Liver (tissue), 9 donors: ENCODE measurements around the gene RRP8. TPM values are rescaled to one million over a fixed set of nuclear protein-coding genes. Genes with fewer than 3 reads are reported as not detected.

Experiments
- DNase-seq: peaks from one replicate; pipeline ENCODE4 v3.0.0-alpha.2; 2017; ENCODE audit warnings: low spot score
- H3K27ac ChIP-seq, 2 donors: one replicate each; pipeline ENCODE4 v1.7.0; 2013; ENCODE audit warnings: inconsistent platforms in 2 of 2, low read length in 2 of 2, control low read depth in 1 of 2, low read depth in 1 of 2, mild to moderate bottlenecking in 1 of 2
- H3K27me3 ChIP-seq, 4 donors: one replicate each; pipeline versions ENCODE4 v1.6.1 to v1.7.0; 2013; ENCODE audit warnings: low read length in 3 of 4, inconsistent platforms in 1 of 4, mild to moderate bottlenecking in 1 of 4, moderate library complexity in 1 of 4; ENCODE audit not compliant: control insufficient read depth in 4 of 4, insufficient read depth in 4 of 4
- H3K36me3 ChIP-seq, 4 donors: one replicate each; pipeline versions ENCODE4 v1.6.1 to v1.7.0; 2013; ENCODE audit warnings: low read length in 3 of 4, mild to moderate bottlenecking in 3 of 4, low read depth in 1 of 4, moderate library complexity in 1 of 4; ENCODE audit not compliant: control insufficient read depth in 4 of 4, insufficient read depth in 3 of 4
- H3K4me1 ChIP-seq, 4 donors: one replicate each; pipeline versions ENCODE4 v1.6.1 to v1.7.0; 2013; ENCODE audit warnings: low read length in 3 of 4, mild to moderate bottlenecking in 3 of 4, moderate library complexity in 1 of 4; ENCODE audit not compliant: control insufficient read depth in 4 of 4, insufficient read depth in 4 of 4
- H3K4me3 ChIP-seq, 3 donors: one replicate each; pipeline versions ENCODE4 v1.6.1 to v1.7.0; 2013; ENCODE audit warnings: low read length in 3 of 3, control low read depth in 1 of 3, low read depth in 1 of 3, mild to moderate bottlenecking in 1 of 3
- H3K9ac ChIP-seq, 2 donors: one replicate each; pipeline ENCODE4 v1.7.0; 2013; ENCODE audit warnings: low read length in 2 of 2, mild to moderate bottlenecking in 2 of 2, moderate library complexity in 2 of 2, control low read depth in 1 of 2, low read depth in 1 of 2
- H3K9me3 ChIP-seq, 4 donors: one replicate each; pipeline versions ENCODE4 v1.6.1 to v1.7.0; 2013; ENCODE audit warnings: low read length in 3 of 4; ENCODE audit not compliant: control insufficient read depth in 4 of 4
- EGR1 ChIP-seq, 2 donors: IDR thresholded peaks; 2 replicates each; pipeline ENCODE4 v1.6.1; 2016 to 2018; ENCODE audit warnings: antibody characterized with exemption in 2 of 2, low read depth in 2 of 2
- GABPA ChIP-seq, 2 donors: IDR thresholded peaks in 1 of 2; conservative IDR thresholded peaks in 1 of 2; 2 replicates each; pipeline ENCODE4 v1.6.1; 2016; ENCODE audit warnings: antibody characterized with exemption in 2 of 2, mild to moderate bottlenecking in 1 of 2, moderate library complexity in 1 of 2
- HNF4G ChIP-seq: IDR thresholded peaks from 2 replicates; pipeline ENCODE4 v1.6.1; 2016; ENCODE audit warnings: antibody characterized with exemption
- JUND ChIP-seq, 2 donors: IDR thresholded peaks; 2 replicates each; pipeline ENCODE4 v1.6.1; 2016; ENCODE audit warnings: antibody characterized with exemption in 2 of 2
- RAD21 ChIP-seq, 2 donors: IDR thresholded peaks; 2 replicates each; pipeline ENCODE4 v1.6.1; 2016; ENCODE audit warnings: antibody characterized with exemption in 2 of 2, mild to moderate bottlenecking in 2 of 2
- SP1 ChIP-seq: IDR thresholded peaks from 2 replicates; pipeline ENCODE4 v1.6.1; 2018; ENCODE audit warnings: antibody characterized with exemption, mild to moderate bottlenecking
- WGBS: extraction: QIAGEN DNeasy Blood & Tissue Kit; methylation state at CpG from one replicate; pipeline ENCODE4 v1.1.7; 2013; 5-methylcytosine and 5-hydroxymethylcytosine counted together
- polyA plus RNA-seq, 2 donors: library from polyadenylated mRNA; stranded (reverse) in 1 of 2; unstranded in 1 of 2; fragments of 200-250 nt in 1 of 2; fragments of >200 nt in 1 of 2; fragmentation: Nextera tagmentation in 1 of 2; extraction: Ambion mirVana in 1 of 2; gene quantifications; one replicate each; pipeline versions ENCODE4 v1.2.1 to v1.2.3, GENCODE V29; 2013 to 2015
- total RNA-seq, 2 donors: library from RNA; depleted of rRNA; stranded (reverse); fragments of >200 nt; gene quantifications; one replicate each; pipeline ENCODE4 v1.2.3, GENCODE V29; 2014
- TF ChIP-seq, protein P1 (sequence below): IDR thresholded peaks from 2 replicates; pipeline ENCODE4 v1.6.1; 2016; ENCODE audit warnings: antibody characterized with exemption, mild to moderate bottlenecking
- TF ChIP-seq, protein P2 (sequence below): IDR thresholded peaks from 2 replicates; pipeline ENCODE4 v1.6.1; 2016; ENCODE audit warnings: antibody characterized with exemption
- TF ChIP-seq, protein P3 (sequence below): IDR thresholded peaks from 2 replicates; pipeline ENCODE4 v1.6.1; 2016; ENCODE audit warnings: antibody characterized with exemption
- TF ChIP-seq, protein P4 (sequence below): fragments of 150-350 bp; IDR thresholded peaks from 2 replicates; pipeline ENCODE4 v1.5.1; 2017; ENCODE audit warnings: improper control_type of control experiment, low read depth, low read length; ENCODE audit not compliant: missing input control
- donor health status: healthy.
- donor health status: healthy.
- donor health status: healthy.
- donor health status: healthy.
- donor health status: healthy.

The RRP8 gene
- total and polyA plus RNA-seq, 4 donors = 10.3 to 12.6 (median 11.2) TPM

DNA sequence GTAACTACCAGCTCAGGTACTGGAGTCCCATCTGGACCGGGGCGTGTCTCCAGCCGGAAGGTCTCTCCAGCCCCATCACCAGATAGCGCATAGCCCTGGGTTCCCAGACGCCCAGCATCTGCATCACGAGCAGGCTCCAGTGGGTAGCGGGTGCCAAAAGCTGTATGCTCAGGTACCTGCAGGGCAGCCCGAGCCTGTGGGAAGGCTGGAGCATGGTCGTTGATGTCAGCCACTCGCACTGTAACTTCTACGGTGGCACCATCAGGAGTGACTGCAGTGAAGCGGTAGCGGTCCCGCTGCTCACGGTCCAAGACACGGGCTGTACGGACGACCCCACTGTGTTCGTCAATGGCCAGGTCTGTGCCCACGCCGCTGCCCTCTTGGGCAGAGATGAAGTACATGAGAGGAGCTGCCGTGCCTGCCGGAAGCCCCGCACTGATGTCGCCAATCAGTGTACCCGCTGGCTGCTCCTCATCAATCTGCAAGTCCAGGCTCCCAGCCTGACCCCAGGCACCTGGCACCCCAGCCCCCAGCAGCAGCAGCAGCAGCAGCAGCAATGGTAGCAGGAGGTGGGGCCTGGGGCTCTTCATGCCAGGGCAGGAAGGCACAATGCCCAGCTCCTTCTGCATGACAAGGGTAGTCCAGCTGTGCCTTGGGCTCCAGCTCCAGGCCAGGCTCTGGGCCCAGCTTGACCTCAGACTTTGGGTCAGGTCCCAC is 37.7 kb upstream of the RRP8 start (continued):
- TF ChIP-seq, protein P1, sequence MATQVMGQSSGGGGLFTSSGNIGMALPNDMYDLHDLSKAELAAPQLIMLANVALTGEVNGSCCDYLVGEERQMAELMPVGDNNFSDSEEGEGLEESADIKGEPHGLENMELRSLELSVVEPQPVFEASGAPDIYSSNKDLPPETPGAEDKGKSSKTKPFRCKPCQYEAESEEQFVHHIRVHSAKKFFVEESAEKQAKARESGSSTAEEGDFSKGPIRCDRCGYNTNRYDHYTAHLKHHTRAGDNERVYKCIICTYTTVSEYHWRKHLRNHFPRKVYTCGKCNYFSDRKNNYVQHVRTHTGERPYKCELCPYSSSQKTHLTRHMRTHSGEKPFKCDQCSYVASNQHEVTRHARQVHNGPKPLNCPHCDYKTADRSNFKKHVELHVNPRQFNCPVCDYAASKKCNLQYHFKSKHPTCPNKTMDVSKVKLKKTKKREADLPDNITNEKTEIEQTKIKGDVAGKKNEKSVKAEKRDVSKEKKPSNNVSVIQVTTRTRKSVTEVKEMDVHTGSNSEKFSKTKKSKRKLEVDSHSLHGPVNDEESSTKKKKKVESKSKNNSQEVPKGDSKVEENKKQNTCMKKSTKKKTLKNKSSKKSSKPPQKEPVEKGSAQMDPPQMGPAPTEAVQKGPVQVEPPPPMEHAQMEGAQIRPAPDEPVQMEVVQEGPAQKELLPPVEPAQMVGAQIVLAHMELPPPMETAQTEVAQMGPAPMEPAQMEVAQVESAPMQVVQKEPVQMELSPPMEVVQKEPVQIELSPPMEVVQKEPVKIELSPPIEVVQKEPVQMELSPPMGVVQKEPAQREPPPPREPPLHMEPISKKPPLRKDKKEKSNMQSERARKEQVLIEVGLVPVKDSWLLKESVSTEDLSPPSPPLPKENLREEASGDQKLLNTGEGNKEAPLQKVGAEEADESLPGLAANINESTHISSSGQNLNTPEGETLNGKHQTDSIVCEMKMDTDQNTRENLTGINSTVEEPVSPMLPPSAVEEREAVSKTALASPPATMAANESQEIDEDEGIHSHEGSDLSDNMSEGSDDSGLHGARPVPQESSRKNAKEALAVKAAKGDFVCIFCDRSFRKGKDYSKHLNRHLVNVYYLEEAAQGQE = no peak
- no peak for TF ChIP-seq GABPA (IDR thresholded peaks at IDR 0.05 in 1 of 2, conservative IDR thresholded peaks at IDR 0.05 in 1 of 2)
- TF ChIP-seq JUND (IDR thresholded peaks at IDR 0.05) = no peak
- no peak for TF ChIP-seq RAD21 (IDR thresholded peaks at IDR 0.05)

DNA sequence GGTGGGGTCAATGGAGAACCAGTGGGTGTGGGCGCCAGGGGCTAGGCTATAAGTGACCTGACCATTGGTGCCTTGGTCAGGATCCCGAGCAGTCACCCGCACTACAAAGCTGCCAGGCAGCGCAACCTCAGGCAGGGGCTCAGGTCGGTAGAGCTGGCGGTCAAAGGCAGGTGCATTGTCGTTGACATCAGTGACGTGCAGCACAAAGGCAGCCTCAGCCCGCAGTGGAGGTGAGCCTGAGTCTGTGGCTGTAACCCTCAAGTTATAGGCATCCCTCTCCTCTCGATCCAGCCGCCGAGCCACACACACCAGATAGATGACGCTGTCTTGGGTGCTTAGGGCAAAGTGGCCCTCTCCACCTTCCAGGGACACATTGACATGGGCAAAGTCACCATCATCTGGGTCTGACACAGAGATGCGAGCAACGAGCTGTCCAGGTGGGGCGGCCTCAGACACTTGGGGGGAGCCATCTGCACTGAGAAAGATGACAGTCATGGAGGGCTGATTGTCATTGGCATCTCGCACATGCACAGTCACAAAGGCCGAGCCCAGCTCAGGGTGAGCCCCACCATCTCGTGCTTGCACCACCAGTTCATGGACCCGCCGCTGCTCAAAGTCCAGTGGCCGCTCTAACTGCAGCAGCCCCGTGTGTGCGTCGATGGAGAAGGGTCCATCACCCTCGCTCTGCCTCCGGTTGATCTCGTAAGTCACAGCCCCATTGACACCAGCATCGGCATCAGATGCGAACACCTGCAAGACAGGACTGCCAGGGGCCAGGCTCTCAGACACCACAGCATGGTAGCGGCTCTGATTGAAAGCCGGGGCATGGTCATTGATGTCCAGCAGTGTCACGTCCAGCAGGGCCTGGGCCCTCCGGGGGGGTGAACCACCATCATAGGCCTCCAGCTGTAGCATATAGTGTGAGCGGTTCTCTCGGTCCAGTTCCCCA is 36.9 kb upstream of the RRP8 start:
- no peaks in the 10 kb centered on the region for H3K9me3 ChIP-seq
- H3K36me3 ChIP-seq = no peaks in the 10 kb centered on the region
- DNase-seq = no peak
- H3K4me1 ChIP-seq = peaks cover 3 to 27% (median 18%) of the 10 kb centered on the region in 4 donors
- TF ChIP-seq, protein P2, sequence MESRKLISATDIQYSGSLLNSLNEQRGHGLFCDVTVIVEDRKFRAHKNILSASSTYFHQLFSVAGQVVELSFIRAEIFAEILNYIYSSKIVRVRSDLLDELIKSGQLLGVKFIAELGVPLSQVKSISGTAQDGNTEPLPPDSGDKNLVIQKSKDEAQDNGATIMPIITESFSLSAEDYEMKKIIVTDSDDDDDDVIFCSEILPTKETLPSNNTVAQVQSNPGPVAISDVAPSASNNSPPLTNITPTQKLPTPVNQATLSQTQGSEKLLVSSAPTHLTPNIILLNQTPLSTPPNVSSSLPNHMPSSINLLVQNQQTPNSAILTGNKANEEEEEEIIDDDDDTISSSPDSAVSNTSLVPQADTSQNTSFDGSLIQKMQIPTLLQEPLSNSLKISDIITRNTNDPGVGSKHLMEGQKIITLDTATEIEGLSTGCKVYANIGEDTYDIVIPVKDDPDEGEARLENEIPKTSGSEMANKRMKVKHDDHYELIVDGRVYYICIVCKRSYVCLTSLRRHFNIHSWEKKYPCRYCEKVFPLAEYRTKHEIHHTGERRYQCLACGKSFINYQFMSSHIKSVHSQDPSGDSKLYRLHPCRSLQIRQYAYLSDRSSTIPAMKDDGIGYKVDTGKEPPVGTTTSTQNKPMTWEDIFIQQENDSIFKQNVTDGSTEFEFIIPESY = no peak
- TF ChIP-seq GABPA (IDR thresholded peaks at IDR 0.05 in 1 of 2, conservative IDR thresholded peaks at IDR 0.05 in 1 of 2) (no peak), EGR1 (IDR thresholded peaks at IDR 0.05; ENCODE audit: low read depth in 2 of 2) (no peak), HNF4G (no peak), JUND (IDR thresholded peaks at IDR 0.05) (no peak), RAD21 (IDR thresholded peaks at IDR 0.05) (no peak), SP1 (no peak)
- TF ChIP-seq, protein P3, sequence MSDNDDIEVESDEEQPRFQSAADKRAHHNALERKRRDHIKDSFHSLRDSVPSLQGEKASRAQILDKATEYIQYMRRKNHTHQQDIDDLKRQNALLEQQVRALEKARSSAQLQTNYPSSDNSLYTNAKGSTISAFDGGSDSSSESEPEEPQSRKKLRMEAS = no peak
- TF ChIP-seq, protein P1 = no peak
- TF ChIP-seq, protein P4, sequence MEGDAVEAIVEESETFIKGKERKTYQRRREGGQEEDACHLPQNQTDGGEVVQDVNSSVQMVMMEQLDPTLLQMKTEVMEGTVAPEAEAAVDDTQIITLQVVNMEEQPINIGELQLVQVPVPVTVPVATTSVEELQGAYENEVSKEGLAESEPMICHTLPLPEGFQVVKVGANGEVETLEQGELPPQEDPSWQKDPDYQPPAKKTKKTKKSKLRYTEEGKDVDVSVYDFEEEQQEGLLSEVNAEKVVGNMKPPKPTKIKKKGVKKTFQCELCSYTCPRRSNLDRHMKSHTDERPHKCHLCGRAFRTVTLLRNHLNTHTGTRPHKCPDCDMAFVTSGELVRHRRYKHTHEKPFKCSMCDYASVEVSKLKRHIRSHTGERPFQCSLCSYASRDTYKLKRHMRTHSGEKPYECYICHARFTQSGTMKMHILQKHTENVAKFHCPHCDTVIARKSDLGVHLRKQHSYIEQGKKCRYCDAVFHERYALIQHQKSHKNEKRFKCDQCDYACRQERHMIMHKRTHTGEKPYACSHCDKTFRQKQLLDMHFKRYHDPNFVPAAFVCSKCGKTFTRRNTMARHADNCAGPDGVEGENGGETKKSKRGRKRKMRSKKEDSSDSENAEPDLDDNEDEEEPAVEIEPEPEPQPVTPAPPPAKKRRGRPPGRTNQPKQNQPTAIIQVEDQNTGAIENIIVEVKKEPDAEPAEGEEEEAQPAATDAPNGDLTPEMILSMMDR = no peak
- no peaks in the 10 kb centered on the region for H3K27me3 ChIP-seq
- no peak overlapping the region for H3K4me3 ChIP-seq
- 97% methylated on average over 36 of the region's 36 CpGs for WGBS
- no peak overlapping the region for H3K9ac ChIP-seq
- no peak overlapping the region for H3K27ac ChIP-seq
